HG02642 (cell line): ENCODE measurements around the gene SLIT1.

Source experiments
- ATAC-seq: cut with Tn5 transposase; IDR thresholded peaks from one replicate; pipeline ENCODE4 v1.9.1; 2021; ENCODE audit warnings: mild to moderate bottlenecking; ENCODE audit not compliant: unreplicated experiment, poor library complexity

Gene SLIT1

GRCh38 chr10:96988426-96988825, 197.3 kb downstream of the SLIT1 start:
- ATAC-seq = no peak

GRCh38 chr10:96987842-96988175, 197.9 kb downstream of the SLIT1 start:
- ATAC-seq = no peak

- ATAC-seq = no peak
These were observed 198.5 kb downstream of the SLIT1 start for GRCh38 chr10:96987141-96987841.

DNA sequence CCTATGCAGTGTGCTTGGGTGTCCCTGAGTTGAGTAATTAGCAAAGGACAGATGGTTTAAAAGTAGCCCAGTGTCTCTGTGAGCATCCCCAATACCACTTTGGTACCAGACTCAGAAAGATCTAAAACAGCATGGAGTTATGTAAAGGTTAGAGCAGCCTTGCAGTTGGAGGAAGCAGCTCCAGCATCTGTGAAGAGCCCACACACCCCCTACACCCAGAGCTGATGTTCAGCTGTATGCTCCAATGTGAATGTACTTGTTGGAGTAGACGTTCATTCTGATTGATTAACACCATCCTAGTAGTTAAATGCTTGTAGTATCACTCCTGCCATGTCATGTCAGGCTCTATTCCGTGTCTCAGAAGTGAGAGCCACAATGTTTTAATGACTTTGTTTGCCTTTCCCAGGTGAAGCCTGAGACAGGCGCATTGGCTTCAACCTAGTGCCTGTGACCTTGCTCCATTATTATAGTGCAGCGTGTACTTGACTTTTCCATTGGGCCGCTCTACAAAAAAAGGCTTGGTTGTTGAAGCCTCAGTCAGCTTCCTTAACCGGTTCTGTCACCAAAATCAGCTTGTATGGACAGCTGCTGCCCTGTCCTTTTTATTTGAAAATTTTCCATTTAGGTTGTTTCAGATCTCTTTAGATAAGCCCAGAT, 199.4 kb downstream of the SLIT1 start:
- ATAC-seq = no peak

DNA sequence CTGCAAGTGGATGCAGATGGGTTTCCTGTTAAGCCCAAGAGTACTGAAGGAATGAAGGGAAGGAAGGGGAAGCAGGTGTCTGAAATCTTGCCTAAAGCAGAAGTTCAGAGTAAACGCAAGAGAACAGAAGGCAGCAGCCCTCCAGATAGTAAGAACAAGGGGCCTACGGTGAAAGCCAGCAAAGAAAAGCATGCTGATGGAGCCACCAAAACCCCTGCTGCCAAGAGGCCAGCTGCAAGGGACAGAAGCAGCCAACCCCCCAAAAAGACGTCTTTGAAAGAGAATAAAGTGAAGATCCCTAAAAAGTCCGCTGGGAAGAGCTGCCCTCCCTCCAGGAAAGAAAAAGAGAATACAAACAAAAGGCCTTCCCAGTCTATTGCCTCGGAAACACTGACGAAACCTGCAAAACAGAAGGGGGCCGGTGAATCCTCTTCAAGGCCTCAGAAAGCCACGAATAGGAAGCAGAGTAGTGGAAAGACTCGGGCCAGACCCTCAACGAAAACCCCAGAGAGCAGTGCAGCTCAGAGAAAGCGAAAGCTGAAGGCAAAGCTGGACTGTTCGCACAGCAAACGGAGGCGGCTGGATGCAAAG, 201.1 kb downstream of the SLIT1 start:
- ATAC-seq = peak; percentile 78

DNA sequence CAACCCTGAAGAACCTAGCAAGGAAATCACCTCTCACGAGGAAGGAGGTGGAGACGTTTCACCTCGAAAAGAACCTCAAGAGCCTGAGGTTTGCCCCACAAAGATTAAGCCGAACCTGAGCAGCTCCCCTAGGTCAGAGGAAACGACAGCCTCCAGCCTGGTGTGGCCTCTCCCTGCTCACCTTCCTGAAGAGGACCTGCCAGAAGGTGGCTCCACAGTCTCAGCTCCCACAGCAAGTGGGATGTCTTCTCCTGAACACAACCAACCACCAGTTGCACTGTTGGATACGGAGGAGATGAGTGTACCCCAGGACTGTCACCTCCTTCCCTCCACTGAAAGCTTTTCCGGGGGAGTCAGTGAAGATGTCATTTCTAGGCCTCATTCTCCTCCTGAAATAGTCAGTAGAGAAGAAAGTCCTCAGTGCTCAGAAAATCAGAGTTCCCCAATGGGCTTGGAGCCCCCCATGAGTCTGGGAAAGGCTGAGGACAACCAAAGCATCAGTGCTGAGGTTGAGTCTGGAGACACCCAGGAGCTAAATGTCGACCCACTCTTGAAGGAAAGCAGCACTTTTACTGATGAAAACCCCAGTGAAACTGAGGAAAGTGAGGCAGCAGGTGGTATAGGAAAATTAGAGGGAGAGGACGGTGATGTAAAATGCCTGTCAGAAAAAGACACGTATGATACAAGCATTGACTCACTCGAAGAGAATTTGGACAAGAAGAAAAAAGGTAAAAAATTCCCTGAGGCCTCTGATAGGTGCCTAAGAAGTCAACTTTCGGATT, 203.4 kb downstream of the SLIT1 start:
- ATAC-seq = no peak

DNA sequence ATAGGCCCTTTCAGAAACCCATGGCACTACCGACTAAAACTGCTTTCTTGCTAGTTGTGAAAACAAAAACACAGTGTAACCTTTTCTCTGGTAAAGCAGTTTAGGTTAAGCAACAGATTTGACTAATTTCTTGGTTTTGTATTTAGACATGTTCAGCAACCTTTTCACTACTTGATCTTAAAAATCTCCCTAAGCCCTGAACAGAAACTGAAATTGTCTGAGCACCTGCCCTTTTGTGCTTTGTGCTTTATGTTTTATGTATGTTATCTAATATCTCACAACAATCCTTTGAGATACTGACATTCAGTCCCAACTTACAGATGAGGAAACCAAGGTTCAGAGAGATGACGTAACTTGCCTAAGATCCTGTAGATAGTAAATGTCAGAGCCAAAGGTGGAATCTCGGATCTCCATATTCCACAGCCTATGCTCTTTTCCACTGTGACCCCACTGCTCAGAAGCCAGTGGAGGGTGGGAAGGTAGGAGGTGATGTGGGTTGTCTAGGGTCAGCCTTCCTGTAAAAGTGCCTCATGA, 207.1 kb downstream of the SLIT1 start:
- ATAC-seq = peak; percentile 70

DNA sequence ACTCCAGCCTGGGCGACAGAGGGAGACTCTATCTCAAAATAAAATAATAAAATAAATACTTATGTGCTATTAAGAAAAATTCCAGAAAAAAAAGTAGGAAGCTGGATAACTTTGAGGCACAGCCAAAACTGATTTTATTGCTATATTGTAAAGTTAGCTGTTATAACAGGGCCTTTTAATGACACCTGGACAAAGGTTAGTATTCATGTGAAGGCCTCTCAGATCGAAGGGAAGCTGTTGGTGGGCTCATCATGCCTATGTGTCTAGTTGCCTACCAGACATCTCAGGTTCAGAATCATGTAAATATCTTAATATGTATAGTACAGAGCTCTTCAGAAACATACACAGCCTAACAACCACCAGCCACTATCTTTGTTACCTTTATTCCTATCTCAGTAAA, 210.6 kb downstream of the SLIT1 start:
- no peak for ATAC-seq

- ATAC-seq = no peak
These were observed 211.7 kb downstream of the SLIT1 start for GRCh38 chr10:96973809-96974747.

GRCh38 chr10:96972264-96972663, 213.5 kb downstream of the SLIT1 start:
- ATAC-seq = no peak

DNA sequence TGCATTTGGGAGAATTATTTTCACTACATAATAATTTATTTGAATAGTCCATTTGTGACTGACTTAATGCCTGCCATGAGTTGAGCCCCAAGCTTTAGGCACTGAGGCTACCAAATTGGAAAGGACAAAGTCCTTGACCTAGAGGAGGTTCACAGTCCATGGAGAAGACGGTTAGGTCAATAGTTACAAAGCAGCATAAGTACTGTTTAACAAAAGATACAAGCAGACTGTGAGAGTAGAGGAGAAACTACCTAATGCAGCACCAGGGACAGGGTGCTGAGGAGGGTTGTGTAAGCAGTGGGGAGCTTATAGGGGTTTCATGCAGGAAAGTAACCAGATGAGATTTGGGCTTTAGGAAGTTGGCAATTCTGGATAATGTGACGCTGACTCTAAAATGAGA, 214.4 kb downstream of the SLIT1 start:
- no peak for ATAC-seq

DNA sequence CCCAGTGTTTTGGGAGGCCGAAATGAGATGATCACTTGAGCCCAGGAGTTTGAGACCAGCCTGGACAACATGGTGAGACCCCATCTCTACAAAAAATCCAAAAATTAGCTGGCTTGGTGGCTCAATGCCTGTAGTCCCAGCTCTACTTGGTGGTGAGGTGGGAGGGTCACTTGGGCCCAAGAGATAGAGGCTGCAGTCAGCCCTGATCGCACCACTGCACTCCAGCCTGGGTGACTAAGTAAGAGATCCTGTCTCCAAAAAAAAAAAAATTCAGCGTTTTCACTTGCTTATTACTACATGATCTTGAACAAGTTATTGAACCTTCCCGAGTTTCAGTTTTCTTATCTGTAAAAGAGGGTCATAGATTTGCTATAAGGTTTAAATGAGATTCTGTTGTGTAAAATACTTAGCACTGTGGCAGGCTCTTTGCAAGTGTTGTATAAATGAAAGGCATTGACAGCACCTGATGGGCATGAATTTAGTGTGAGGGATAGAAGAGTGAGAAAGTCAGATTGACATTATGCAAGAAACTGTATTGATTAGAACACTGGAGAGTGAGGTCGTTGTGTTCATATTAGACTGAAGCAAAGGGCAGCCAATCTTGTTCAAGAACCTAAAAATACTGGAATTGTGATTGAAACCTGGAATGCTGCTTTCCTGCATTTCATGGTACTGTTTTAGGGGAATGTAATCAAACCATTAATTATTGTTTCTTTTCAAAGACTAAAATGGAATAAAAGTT, 216.9 kb downstream of the SLIT1 start:
- ATAC-seq = no peak

DNA sequence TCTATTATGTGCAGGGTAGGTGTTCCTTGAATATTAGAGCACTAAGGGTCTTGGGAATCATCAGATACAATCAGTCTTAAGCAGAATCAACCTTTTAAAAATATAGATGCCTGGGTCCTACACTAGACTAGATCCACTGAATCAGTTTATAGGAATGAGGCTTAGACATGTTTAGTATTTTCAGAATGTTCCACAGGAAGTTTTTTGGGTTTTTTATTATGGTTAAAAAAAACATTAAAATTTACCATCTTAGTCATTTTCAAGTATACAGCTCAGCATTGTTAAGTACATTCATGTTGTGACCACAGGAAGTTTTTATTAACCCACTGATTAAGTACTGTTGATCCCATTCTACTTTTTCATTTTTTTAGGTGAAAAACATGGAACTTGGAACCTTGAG, 217.9 kb downstream of the SLIT1 start:
- ATAC-seq = no peak

DNA sequence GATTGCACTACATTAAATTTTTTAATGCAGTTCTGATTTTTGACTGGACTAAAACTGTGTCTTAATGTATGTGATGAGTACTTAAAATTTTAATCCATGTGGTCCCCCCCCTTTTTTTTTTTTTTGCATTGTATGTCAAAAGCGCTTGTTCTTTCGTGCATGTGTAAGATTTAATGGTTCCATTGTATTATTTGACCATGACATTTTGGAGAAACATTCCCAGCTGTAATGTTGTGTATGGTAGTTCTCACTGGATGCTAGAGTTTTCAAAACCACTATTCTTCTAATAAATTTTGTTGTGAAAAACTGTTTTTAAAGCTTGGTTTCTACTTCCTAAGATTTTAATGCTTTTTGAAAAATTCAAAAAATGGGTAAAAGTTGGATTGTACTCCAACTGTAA, 221.6 kb downstream of the SLIT1 start:
- ATAC-seq = no peak

DNA sequence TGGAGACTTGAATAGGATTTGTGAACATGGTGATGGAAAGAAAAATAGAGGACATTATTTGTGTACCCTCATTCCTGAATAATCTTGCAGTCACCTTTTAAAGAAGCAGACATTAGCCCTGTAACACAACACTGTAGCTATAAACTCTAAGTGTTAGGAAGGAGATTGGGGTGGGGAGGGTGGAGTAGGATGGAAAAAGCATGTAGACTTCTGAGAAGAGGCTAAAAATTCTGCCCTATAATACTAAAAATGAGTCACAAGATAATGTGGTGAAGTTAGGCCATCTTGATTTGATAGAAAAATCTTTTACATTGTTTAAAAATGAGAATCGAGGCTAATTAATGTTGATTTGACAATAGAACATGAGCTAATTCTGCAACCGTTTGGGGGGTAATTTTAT, 224.9 kb downstream of the SLIT1 start:
- no peak for ATAC-seq

- no peak for ATAC-seq
These were observed 226.0 kb downstream of the SLIT1 start for GRCh38 chr10:96959733-96960132.

GRCh38 chr10:96958071-96958470, 227.7 kb downstream of the SLIT1 start:
- no peak for ATAC-seq

DNA sequence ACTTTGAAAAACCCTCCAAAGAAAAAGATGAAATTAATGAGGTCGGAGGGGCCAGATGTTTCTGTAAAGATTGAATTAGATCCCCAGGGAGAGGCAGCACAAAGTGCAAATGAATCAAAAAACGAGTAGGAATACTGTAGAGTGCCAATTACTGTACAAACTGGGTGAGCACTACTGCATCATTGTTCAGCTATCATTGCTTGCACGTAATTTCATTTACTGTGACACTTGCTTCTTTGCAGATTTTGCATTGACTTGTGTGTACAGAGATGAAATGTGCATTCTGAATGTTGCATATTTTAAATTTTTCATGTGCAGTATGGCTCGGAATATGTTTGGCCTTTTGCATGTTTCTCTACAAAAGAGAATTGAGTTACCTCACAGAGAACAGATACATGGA, 230.0 kb downstream of the SLIT1 start:
- ATAC-seq = no peak

GRCh38 chr10:96951954-96952353, 233.8 kb downstream of the SLIT1 start:
- no peak for ATAC-seq
